ENCODE results near the gene CD8A. TPM values are rescaled to one million over a fixed set of nuclear protein-coding genes. Genes with fewer than 3 reads are reported as not detected.

CD8A gene
- total RNA-seq, 1 donor from 2014 or later: 5.5 TPM

GRCh38 chr2:86790134-86790675, 508 bp downstream of the CD8A start:
- Histone ChIP-seq H3K36me3 (no peaks in the 10 kb centered on the region), H3K9me3 (no peaks in the 10 kb centered on the region), H3K4me3 (peak overlapping the region; percentile 40), H3K4me1 (peaks cover 29% of the 10 kb centered on the region), H3K27me3 (ENCODE audit: low read depth) (peaks cover 78% of the 10 kb centered on the region), H3K27ac (no peak overlapping the region)
- TF ChIP-seq CTCF (IDR thresholded peaks at IDR 0.05): no peak
- intact Hi-C loops (cut with DNase I): no loop called here
- ATAC-seq (peak; percentile 15 to 32), DNase-seq (no peak)

- peaks cover 29% of the 10 kb centered on the region for H3K4me1 ChIP-seq
- no peak for TF ChIP-seq CTCF (IDR thresholded peaks at IDR 0.05)
- H3K36me3 ChIP-seq: no peaks in the 10 kb centered on the region
- ATAC-seq (no peak), DNase-seq (no peak)
- intact Hi-C loops (cut with DNase I): no loop called here
- no peak overlapping the region for H3K27ac ChIP-seq
- H3K9me3 ChIP-seq: no peaks in the 10 kb centered on the region
- H3K27me3 ChIP-seq (ENCODE audit: low read depth): peaks cover 73% of the 10 kb centered on the region
- H3K4me3 ChIP-seq: peak overlapping the region; percentile 40
Measured at GRCh38 chr2:86789687-86790133, 1.0 kb downstream of the CD8A start.

DNA sequence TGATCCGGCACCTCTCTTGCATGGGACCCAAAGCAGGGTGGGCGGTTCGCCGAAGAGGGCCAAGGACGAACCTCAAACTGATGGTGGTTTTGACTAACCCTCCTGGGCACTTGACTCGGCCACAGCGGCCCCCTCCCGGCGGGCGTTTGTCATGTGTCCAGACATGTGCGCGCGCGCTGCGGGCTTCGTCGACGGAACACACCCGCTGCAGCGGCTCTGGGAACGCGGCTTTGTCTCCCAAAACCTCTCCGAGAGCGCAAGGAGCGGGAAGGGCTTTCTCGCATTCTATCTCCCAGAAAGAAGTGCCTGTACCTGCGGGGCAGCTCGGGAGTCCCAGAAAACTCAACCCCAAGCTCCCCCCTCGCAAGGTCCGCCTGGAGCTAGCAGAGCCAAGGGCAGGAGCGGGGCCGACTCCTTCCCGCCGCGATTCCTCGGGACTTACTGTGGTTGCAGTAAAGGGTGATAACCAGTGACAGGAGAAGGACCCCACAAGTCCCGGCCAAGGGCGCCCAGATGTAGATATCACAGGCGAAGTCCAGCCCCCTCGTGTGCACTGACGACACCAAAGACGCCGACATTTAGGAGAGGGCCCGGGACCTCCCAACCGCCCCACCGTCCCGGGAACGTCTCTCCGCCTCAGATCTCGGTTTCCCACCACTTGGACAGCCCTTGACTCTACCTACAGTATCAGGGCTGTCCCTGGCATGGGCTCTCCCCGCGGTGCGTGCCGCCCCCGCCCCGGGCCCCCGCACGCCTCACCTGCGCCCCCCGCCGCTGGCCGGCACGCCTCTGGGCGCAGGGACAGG, 1.6 kb downstream of the CD8A start:
- no peaks in the 10 kb centered on the region for H3K36me3 ChIP-seq
- peaks cover 69% of the 10 kb centered on the region for H3K27me3 ChIP-seq (ENCODE audit: low read depth)
- intact Hi-C loops (cut with DNase I): no loop called here
- no peak for TF ChIP-seq CTCF (IDR thresholded peaks at IDR 0.05)
- no peak overlapping the region for H3K27ac ChIP-seq
- no peak for DNase-seq
- H3K4me1 ChIP-seq: peaks cover 29% of the 10 kb centered on the region
- H3K4me3 ChIP-seq: peak overlapping the region; percentile 40
- ATAC-seq: no peak
- no peaks in the 10 kb centered on the region for H3K9me3 ChIP-seq

- Histone ChIP-seq H3K27me3 (ENCODE audit: low read depth) (peaks cover 60% of the 10 kb centered on the region), H3K4me1 (peaks cover 29% of the 10 kb centered on the region), H3K9me3 (no peaks in the 10 kb centered on the region), H3K27ac (no peak overlapping the region), H3K36me3 (no peaks in the 10 kb centered on the region), H3K4me3 (no peak overlapping the region)
- no peak for DNase-seq
- intact Hi-C loops (cut with DNase I): no loop called here
- TF ChIP-seq CTCF (IDR thresholded peaks at IDR 0.05): no peak
- ATAC-seq: no peak
Measured at GRCh38 chr2:86788165-86788564, 2.5 kb downstream of the CD8A start.

- Histone ChIP-seq H3K27ac (no peak overlapping the region), H3K36me3 (no peaks in the 10 kb centered on the region), H3K9me3 (no peaks in the 10 kb centered on the region), H3K27me3 (ENCODE audit: low read depth) (peaks cover 55% of the 10 kb centered on the region), H3K4me3 (no peak overlapping the region), H3K4me1 (peaks cover 29% of the 10 kb centered on the region)
- TF ChIP-seq CTCF (IDR thresholded peaks at IDR 0.05): no peak
- ATAC-seq (no peak), DNase-seq (no peak)
- intact Hi-C loops (cut with DNase I): no loop called here
Measured at GRCh38 chr2:86787736-86788135, 3.0 kb downstream of the CD8A start.

Measured in lower lobe of right lung (tissue), 2 donors.